ENCODE data around the gene CEP131.

GRCh38 chr17:81193470-81194224 is 29.1 kb downstream of the CEP131 start:
- TF ChIP-seq CTCF (conservative IDR thresholded peaks at IDR 0.05; ENCODE audit: low read depth, low read length) (no peak), POLR2A (IDR thresholded peaks at IDR 0.05; ENCODE audit: low read depth, low read length) (no peak), MXI1 (IDR thresholded peaks at IDR 0.05; ENCODE audit: borderline replicate concordance, low read depth, low read length) (no peak), RAD21 (IDR thresholded peaks at IDR 0.05; ENCODE audit: low read length) (no peak), SMC3 (IDR thresholded peaks at IDR 0.05; ENCODE audit: low read depth, low read length) (no peak), BHLHE40 (IDR thresholded peaks at IDR 0.05; ENCODE audit: low read depth, low read length) (no peak), FOS (IDR thresholded peaks at IDR 0.05; ENCODE audit: low read depth, low read length) (no peak), RFX5 (IDR thresholded peaks at IDR 0.05; ENCODE audit: low read depth, low read length) (no peak), MAZ (IDR thresholded peaks at IDR 0.05; ENCODE audit: borderline replicate concordance, low read depth, low read length) (no peak), USF2 (IDR thresholded peaks at IDR 0.05; ENCODE audit: low read depth, low read length) (no peak), RCOR1 (IDR thresholded peaks at IDR 0.05; ENCODE audit: insufficient replicate concordance, low read length) (no peak), CEBPB (IDR thresholded peaks at IDR 0.05; ENCODE audit: low read depth, low read length) (no peak), NFE2L2 (IDR thresholded peaks at IDR 0.05; ENCODE audit: low read depth, low read length) (no peak)

All from IMR-90 (cell line).